Right ventricle myocardium superior (tissue), 1 donor: ENCODE results near the gene LTBP2. TPM values are rescaled to one million over a fixed set of nuclear protein-coding genes. Genes with fewer than 3 reads are reported as not detected.

Source experiments
- ATAC-seq: fragments of 200-7000 bp; cut with Tn5 transposase; one replicate; pipeline ENCODE4 v1.9.1; 2020; ENCODE audit warnings: mild to moderate bottlenecking; ENCODE audit not compliant: poor library complexity
- DNase-seq: peaks from one replicate; pipeline ENCODE4 v3.0.0-alpha.2; 2020
- intact Hi-C: fragments of 100-400 bp; cut with DNase I; formaldehyde crosslinking; loops from one replicate; pipeline ENCODE4 v1.11.2; 2022
- total RNA-seq: library from RNA; stranded (reverse); fragmentation: NEBNext Ultra II Directional; extraction: Animal tissue kit (Norgen Biotek cat#: 25700); gene quantifications from one replicate; pipeline ENCODE4 v1.2.1, GENCODE V29; 2021
- donor health status: DM: no; HTN: yes; CAD: no; lungs with severe emphysema.

The LTBP2 gene
- total RNA-seq, 1 donor from 2014 or later: 11.9 TPM

DNA sequence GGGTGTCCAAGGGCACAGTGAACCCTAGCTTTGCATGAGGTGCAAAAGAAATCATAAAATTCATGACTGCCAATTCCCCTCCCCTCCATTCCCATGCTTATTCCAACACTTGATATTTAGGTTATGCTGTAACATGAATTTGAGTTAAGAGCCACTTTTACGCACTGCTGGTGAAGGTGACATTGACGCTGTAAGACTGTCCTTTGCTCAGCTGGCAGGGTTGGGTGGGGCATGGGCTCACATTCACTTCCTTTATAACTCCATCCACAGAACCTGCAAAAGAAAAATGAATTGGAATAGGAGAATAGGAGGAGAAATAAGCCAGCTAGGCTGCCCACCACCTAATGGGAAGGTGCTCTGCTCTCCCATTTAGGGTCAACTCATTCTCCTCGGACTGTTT is 125.9 kb downstream of the LTBP2 start:
- DNase-seq: no peak
- ATAC-seq: peak; percentile 51
- intact Hi-C loops: no loop called here

DNA sequence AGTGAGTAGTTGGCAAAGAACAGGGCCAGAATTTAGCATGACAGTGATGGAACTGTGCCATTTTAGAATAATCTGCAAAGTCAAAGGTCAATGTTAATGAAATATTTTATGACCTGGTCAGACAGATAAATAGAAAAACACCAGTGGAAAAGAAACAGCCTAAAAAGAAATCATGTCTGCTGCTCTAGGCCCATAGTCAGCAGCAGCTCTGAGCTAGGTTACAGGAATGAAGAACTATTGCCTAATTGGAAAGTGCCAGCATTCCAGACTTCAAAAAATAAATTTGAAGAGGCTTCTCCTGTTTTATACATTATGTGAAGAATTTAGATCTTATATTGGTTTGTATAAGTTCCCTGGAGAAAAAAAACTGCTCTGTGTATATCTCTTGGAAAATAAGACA is 128.7 kb downstream of the LTBP2 start:
- ATAC-seq: no peak
- intact Hi-C loops: no loop called here
- no peak for DNase-seq

GRCh38 chr14:74482571-74482970 is 129.5 kb downstream of the LTBP2 start:
- intact Hi-C loops: no loop called here

DNA sequence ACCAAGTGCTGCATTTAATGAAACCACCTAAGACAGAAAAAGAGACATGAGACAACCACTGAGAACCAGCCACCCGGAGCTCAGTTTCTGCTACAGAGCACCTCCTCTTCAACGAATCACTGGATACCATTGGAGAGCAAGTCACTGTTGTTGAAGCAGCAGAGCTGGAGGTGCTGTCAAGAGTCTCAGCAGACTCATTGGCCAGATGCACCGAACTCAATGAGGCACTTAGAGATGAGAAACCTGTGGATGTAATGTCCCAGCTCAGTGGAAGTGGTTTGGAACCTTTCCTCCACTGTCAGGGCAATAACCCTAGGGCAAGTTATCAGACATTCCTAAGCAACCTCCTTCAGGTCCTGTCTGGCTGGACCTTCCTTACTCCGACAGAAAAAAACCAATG is 132.0 kb downstream of the LTBP2 start:
- ATAC-seq (no peak), DNase-seq (no peak)
- intact Hi-C loops: no loop called here

More at GRCh38 chr14:74482571-74482970, 129.5 kb downstream of the LTBP2 start:
- no peak for ATAC-seq
- DNase-seq: no peak

DNA sequence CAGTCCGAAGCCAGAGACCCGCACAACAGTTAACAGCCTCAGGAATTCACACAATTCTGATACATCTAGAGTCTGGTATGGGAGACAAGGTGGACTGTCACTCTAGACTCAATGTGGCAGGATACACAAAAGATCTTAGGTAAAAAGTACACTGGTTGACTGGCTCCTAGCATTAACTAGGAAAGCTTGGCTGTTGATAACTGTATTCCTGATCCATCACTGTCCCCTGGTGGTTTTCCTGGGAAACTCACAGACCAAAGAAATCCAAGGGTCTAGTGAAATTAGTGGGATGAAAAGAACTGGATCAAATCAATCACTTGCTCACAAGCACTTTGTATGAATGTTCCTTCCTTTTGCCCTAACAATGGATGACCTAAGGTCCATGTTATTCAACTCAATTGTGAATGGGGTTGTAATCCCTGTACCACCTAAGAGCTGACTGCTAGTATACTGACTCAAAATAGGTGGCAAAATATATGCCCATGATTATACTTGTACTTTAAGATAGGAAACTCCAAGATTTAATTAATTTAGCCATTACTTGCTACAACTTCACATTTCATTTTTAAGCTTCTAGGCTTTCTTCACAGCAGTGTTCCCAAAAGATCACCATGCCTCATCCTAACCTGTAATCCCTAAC is 132.9 kb downstream of the LTBP2 start:
- intact Hi-C loops: loop anchor here (5.0 kb wide), 1 partner anchor 117 kb away; no protein-coding TSS in a partner anchor
- ATAC-seq: no peak
- DNase-seq: no peak

- ATAC-seq (no peak), DNase-seq (no peak)
- intact Hi-C loops: loop anchor here (5.0 kb wide), 1 partner anchor 114 kb away; no protein-coding TSS in a partner anchor
These were observed 135.4 kb downstream of the LTBP2 start for GRCh38 chr14:74476607-74477006.

GRCh38 chr14:74476107-74476506 is 135.9 kb downstream of the LTBP2 start:
- DNase-seq (no peak), ATAC-seq (peak; percentile 84)
- intact Hi-C loops: loop anchor here (5.0 kb wide), 1 partner anchor 114 kb away; no protein-coding TSS in a partner anchor

DNA sequence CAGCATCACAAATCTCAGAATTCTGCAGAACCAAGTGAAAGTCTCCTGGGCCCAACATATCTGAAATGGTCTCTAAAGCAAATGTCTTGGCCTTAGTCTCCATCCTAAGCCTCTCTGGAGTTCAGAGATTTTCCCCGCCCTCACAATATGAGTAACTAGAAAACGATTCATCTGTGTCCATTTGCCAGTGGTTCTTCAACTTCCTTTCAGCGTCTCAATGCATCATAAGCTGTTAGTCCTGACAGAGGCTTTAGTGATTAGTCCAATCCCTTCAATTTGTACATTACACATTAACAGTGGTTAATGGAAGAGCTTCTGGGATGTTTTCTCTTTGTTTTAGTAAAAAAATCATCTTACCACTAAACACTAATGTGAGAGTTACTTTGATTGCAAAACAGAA is 136.4 kb downstream of the LTBP2 start:
- intact Hi-C loops: loop anchor here (5.0 kb wide), 1 partner anchor 113 kb away; no protein-coding TSS in a partner anchor
- DNase-seq: no peak
- ATAC-seq: no peak

- intact Hi-C loops: no loop called here
- DNase-seq: no peak
- ATAC-seq: no peak
These were observed 137.7 kb downstream of the LTBP2 start for GRCh38 chr14:74474376-74474775.

- intact Hi-C loops: no loop called here
- ATAC-seq (no peak), DNase-seq (no peak)
These were observed 139.4 kb downstream of the LTBP2 start for GRCh38 chr14:74472601-74473000.

- intact Hi-C loops: no loop called here
- DNase-seq (no peak), ATAC-seq (no peak)
These were observed 142.2 kb downstream of the LTBP2 start for GRCh38 chr14:74469548-74470518.

DNA sequence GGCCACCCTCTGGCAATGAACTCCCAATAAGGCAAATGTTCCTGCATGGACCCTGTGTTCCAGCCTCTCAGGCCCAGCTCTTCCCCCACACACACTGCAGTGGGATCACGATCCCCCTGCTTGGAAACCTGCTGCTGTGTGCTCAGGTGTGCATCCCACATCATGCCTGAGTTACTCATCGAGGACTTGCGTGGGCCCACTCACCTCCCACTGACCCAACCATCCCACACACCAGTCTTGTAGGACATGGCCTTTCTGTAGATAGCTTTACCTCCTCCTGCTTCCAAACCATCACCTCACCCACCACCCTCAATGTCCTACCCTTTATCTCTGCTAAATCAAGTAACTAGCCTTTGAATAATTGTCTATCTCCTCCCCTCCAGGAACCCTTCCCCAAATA is 143.5 kb downstream of the LTBP2 start:
- ATAC-seq: no peak
- DNase-seq: no peak
- intact Hi-C loops: no loop called here

GRCh38 chr14:74465335-74465734 is 146.7 kb downstream of the LTBP2 start:
- no peak for ATAC-seq
- no peak for DNase-seq
- intact Hi-C loops: no loop called here

- intact Hi-C loops: no loop called here
- ATAC-seq (no peak), DNase-seq (no peak)
These were observed 147.3 kb downstream of the LTBP2 start for GRCh38 chr14:74464785-74465184.

DNA sequence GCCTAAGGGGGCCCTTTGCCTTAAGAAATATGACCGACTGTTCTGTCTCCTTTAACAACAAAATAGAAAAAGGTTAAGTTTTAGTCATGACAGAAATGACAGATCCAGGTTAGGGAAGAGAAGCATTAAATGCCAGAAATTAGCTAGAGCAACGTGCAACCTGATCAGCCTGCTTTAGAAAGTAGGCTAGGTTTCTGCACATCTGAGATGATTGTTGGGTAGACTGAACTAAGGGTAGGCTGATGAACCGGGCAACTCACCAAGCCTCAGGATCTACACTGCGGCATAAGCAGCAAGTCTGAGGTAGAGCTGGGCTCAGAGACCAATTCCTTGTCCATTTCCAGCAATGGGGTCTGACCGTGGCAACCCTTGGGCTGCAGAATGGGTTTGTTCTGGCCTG is 148.3 kb downstream of the LTBP2 start:
- ATAC-seq (no peak), DNase-seq (no peak)
- intact Hi-C loops: no loop called here

- DNase-seq: no peak
- no peak for ATAC-seq
- intact Hi-C loops: no loop called here
These were observed 149.0 kb downstream of the LTBP2 start for GRCh38 chr14:74462993-74463392.

GRCh38 chr14:74459976-74460375 is 152.1 kb downstream of the LTBP2 start:
- ATAC-seq: no peak
- no peak for DNase-seq
- intact Hi-C loops: no loop called here

GRCh38 chr14:74459289-74459946 is 152.6 kb downstream of the LTBP2 start:
- intact Hi-C loops: no loop called here
- peak; percentile 61 for ATAC-seq
- DNase-seq: no peak

DNA sequence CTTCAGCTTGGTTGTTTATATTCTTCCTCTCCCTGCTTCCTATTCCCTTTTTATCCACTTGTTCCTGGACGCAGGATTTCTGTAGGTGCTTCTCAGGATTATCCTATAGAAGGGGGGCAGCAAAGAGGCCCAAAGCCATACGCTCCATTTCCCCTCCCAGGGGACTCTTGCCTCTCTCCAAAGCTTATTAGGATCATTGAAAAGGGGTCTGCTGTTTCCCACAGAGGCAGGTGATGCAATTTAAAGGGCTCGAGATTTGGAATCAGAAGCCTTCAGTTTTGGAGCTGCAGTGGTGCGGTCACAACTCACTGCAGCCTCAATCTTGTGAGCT is 154.5 kb downstream of the LTBP2 start:
- no peak for ATAC-seq
- intact Hi-C loops: no loop called here
- no peak for DNase-seq
